Kidney epithelial cell (primary cell): ENCODE measurements around the gene KIRREL3. TPM values are rescaled to one million over a fixed set of nuclear protein-coding genes. Genes with fewer than 3 reads are reported as not detected.

Source experiments
- DNase-seq: peaks from one replicate; pipeline ENCODE4 v3.0.0-alpha.2; 2010; ENCODE audit warnings: low read depth
- H3K27me3 ChIP-seq: 2 replicates; pipeline ENCODE4 v1.6.0; 2011; ENCODE audit warnings: low read length; ENCODE audit not compliant: control insufficient read depth, insufficient read depth
- H3K36me3 ChIP-seq: 2 replicates; pipeline ENCODE4 v1.5.1; 2011; ENCODE audit warnings: low read length; ENCODE audit not compliant: control insufficient read depth, insufficient read depth
- H3K4me3 ChIP-seq: 2 replicates; pipeline ENCODE4 v1.5.1; 2011; ENCODE audit warnings: low read depth, mild to moderate bottlenecking, control low read depth, low read length
- total RNA-seq: library from RNA; depleted of rRNA; stranded (reverse); fragments of >200 nt; gene quantifications from 2 replicates; pipeline ENCODE4 v1.2.3, GENCODE V29; 2015
- TF ChIP-seq, protein P1 (sequence below): IDR thresholded peaks from 2 replicates; pipeline ENCODE4 v1.5.1; 2011; ENCODE audit warnings: mild to moderate bottlenecking, moderate library complexity, low read length, control low read depth, inconsistent platforms; ENCODE audit not compliant: insufficient read depth, poor library complexity, severe bottlenecking

Gene KIRREL3
- total RNA-seq, 1 donor from 2014 or later: 1.3 TPM

DNA sequence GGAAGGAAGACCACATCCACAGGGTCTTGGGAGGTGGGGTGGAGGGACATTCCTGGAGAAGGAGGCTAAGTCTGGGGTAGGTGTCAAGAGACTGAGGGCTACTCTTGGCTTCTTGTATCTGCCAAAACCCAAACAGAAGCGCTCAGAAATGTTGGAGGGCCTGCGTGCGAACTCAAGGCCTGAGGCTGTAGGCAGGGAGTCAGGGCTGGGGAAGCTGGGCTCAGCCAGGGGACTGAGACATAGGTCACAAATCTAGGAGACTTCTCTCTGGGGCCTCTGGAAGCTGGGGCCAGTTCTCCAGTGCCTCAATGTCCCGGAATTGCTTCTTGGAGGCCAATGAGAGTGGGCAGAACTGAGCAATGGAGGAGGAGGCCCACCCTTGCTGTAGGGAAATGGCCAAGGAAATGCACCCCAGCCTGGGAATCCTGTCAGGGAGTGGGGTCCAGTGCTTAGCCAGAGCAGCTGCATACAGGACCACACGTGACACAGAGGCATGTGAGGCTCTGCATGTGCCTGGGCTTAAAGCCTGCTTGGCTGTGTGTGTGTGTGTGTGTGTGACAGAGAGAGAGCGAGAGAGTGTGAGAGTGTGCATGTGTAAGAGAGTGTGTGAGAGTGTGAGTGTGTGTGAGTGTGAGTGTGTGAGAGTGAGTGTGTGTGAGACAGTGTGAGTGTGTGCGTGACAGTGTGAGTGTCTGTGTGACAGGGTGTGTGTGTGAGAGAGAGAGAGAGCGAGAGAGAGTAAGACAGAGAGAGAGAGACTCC lies 503.8 kb downstream of the KIRREL3 start:
- no peak for DNase-seq
- H3K27me3 ChIP-seq: peaks cover 10% of the 10 kb centered on the region
- H3K4me3 ChIP-seq: no peak overlapping the region
- no peaks in the 10 kb centered on the region for H3K36me3 ChIP-seq
- TF ChIP-seq, protein P1, sequence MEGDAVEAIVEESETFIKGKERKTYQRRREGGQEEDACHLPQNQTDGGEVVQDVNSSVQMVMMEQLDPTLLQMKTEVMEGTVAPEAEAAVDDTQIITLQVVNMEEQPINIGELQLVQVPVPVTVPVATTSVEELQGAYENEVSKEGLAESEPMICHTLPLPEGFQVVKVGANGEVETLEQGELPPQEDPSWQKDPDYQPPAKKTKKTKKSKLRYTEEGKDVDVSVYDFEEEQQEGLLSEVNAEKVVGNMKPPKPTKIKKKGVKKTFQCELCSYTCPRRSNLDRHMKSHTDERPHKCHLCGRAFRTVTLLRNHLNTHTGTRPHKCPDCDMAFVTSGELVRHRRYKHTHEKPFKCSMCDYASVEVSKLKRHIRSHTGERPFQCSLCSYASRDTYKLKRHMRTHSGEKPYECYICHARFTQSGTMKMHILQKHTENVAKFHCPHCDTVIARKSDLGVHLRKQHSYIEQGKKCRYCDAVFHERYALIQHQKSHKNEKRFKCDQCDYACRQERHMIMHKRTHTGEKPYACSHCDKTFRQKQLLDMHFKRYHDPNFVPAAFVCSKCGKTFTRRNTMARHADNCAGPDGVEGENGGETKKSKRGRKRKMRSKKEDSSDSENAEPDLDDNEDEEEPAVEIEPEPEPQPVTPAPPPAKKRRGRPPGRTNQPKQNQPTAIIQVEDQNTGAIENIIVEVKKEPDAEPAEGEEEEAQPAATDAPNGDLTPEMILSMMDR: no peak

DNA sequence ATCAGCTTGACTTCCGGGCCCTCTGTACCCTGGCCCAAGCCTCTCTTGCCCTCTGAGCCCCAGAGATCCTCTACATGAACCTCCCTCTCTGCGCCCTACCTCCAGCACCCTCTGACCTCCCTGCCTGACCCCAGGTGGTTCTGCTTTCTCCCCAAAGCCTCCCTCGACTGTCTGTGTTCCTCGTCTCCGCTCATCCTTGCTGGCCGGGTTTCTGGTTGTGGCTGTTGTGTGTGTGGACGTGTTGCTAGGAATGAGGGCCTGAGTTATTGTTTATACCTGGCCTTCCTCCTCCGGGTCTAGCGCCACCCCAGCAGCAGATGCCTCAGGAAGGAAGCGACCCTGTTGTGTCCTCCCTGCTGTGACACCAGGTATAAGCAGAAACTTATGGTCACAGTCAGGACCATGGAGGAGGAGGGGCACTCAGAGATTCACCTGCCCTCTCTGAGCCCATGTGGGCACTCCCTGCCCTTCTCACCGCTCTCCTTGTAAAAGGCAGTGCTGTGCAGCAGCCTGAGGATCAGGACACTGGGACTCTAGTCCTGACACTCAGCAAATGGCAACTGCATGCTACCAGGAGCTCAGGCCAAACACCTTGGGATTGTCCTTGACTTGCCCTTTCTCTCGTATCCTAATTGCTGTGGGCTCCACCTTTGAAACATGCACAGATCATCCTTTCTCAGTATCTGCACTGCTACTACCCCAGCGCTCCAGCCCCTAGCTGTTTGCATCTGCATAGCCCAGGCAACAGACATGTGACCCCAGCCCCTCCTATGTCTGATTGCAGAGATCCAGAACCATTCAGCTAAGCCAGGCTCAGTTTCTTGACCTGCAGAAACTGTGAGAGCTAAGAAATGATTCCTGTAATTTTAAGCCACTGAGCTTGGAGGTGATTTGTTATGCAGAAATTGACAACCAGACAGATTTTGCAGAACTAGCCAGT lies 505.0 kb downstream of the KIRREL3 start:
- TF ChIP-seq, protein P1: no peak
- H3K4me3 ChIP-seq: no peak overlapping the region
- DNase-seq: no peak
- peaks cover 7% of the 10 kb centered on the region for H3K27me3 ChIP-seq
- no peaks in the 10 kb centered on the region for H3K36me3 ChIP-seq

DNA sequence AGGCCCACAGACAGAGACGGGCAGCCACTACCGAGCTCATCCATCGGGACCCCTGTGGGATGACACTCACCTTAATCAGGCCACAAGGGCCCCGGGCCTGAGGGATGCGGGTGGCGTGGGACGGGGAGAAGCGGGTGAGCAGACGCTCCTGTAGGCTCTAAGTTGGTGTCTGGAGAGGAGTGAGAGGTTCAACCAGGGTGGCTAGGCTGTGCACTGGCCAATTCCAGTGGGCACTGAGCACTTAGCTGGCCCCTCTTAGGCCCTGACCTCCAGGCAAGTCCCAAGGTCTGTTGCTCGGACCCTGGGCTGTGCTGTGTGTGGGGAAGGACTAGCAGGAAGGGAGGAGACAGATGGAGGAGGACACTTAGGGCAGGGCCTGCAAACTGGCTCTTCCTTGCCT lies 505.7 kb downstream of the KIRREL3 start:
- H3K4me3 ChIP-seq: no peak overlapping the region
- DNase-seq: no peak
- H3K36me3 ChIP-seq: no peaks in the 10 kb centered on the region
- TF ChIP-seq, protein P1: no peak
- H3K27me3 ChIP-seq: peaks cover 7% of the 10 kb centered on the region

DNA sequence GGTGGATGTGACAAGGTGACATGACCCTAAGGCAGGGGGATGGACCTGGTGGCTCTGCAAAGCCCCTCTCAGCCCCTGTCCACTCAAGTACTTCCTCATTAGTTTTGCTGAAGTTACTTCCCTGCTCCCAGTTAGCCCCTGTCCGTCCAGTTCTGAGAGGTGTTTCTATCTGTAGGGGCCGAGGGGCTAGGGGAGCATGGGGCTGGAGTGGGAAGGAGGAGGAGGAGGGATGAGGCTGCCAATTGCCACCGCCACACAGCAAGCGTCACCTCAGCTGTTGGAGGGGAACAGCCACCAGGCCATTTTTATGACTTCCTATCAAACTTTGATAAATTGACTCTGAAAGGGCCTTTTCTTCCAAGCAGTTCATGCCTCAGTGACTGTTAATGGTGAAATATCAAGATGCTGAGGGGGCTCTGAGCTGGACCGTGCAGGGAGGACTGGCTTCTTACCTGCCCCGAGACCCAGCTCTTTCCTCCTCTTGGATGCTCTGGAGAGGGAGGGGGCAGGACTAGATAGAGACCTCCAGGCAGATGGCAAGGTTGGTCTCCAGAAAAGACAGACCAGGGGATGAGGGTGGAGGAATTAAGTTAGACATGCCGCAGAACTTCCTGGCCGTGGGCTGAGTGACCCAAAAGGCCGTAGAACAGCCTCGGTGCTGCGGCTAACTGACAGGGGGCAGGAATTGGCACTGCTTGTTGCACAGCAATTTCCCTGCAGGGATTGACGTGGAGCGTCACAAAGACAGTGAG lies 508.1 kb downstream of the KIRREL3 start:
- no peak overlapping the region for H3K4me3 ChIP-seq
- peaks cover 4% of the 10 kb centered on the region for H3K27me3 ChIP-seq
- no peaks in the 10 kb centered on the region for H3K36me3 ChIP-seq
- TF ChIP-seq, protein P1: no peak
- no peak for DNase-seq

DNA sequence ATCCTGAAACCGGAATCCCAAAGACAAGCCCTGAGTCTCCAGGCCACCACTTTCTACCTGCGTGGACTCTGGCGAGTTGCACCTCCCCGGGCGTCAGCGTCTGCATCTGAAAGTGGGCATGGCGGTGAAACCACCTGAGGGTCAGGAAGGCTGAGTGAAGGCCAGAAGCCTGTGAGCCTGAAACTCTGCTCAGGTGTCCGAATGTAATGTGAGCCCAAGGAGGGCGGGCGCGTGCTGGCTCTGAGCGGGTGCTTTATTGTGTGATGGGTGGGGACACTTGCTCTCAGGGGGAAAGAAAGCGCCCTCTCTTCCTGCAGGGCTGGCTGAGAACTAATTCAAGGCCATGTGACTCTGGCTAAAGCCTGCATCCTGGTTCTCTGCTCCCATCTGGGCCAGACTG lies 509.5 kb downstream of the KIRREL3 start:
- Histone ChIP-seq H3K36me3 (no peaks in the 10 kb centered on the region), H3K4me3 (no peak overlapping the region), H3K27me3 (peaks cover 4% of the 10 kb centered on the region)
- TF ChIP-seq, protein P1: no peak
- no peak for DNase-seq
